ENCODE measurements around the gene PKN1.

GRCh38 chr19:14385492-14385891 lies 47.6 kb upstream of the PKN1 start:
- TF ChIP-seq CTCF (conservative IDR thresholded peaks at IDR 0.05) (no peak), ZFX (IDR thresholded peaks at IDR 0.05) (no peak)

Measured in C4-2B (cell line).